ENCODE results near the gene STXBP5L.
"Not testable (repeated sequence)": the region's sequence is repeated elsewhere in the genome, so short reads cannot be mapped to it uniquely, and the experiment has no call there.

The STXBP5L gene

GRCh38 chr3:120908030-120908794 lies at the start of gene STXBP5L:
STXBP5L (plus strand) TSS chr3:120908205; CDS start chr3:120909579, 1,374 bp downstream.
- DNase-seq: peak; percentile 62

- DNase-seq: no peak
Observed at GRCh38 chr3:120858521-120858920, 49.5 kb upstream of the STXBP5L start.

DNA sequence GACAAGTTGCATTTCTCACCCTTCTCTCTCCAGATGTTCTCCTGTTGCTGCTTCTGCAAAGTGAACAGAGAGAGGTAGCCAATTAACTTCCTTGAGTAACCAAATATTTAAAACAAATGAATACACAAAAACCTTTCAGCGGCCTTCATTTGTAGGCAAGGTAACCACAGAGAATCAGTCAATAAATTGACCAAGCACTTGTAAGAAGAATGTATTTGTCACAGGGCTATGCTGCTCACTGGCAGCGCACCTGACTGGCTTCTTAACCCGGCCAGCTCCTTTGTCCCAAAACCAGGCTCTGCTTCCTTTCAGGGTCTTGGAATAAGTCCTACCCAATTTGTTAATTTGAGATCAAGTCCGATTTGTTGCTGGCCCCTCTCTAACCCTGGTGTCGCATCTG lies 43.5 kb upstream of the STXBP5L start:
- DNase-seq: no peak

DNA sequence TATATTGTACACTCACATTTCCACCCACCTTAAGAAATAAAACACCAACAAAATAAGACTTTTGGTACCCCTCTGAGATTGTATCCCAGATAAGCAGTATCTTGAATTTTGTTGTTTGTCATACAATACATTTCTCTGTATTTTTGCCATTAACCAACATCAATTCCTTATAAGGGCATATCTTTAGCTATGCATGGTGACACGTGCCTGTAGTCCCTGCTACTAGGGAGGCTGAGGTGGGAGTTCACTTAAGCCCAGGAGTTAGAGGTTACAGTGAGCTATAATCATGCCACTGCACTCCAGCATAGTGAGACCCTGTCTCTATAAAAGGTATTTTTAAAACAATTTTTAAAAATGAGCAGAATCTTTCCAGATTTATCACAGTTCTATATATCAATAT lies 32.5 kb upstream of the STXBP5L start:
- DNase-seq: no peak

GRCh38 chr3:120875989-120876388 lies 32.0 kb upstream of the STXBP5L start:
- DNase-seq: no peak

DNA sequence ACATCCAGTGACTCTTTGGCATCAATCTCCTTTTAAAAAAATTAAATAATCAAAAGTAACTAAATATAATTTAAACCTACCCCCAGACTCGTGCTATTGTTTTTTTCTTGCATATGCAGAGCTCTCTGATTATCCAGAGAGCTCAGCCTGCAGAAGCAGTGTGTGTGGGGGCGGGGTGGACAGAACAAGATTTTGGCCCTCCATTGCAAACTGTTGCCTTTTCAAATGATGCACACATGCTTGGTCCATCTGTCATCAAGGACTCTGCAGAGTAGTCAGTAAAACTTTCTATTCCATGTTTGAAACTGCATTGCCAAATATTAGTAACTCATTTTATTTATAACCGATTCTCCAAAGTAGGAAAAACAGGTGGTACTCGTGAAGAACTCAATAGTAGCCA lies 28.6 kb upstream of the STXBP5L start:
- no peak for DNase-seq

- no peak for DNase-seq
Observed at GRCh38 chr3:120892921-120893320, 15.1 kb upstream of the STXBP5L start.

DNA sequence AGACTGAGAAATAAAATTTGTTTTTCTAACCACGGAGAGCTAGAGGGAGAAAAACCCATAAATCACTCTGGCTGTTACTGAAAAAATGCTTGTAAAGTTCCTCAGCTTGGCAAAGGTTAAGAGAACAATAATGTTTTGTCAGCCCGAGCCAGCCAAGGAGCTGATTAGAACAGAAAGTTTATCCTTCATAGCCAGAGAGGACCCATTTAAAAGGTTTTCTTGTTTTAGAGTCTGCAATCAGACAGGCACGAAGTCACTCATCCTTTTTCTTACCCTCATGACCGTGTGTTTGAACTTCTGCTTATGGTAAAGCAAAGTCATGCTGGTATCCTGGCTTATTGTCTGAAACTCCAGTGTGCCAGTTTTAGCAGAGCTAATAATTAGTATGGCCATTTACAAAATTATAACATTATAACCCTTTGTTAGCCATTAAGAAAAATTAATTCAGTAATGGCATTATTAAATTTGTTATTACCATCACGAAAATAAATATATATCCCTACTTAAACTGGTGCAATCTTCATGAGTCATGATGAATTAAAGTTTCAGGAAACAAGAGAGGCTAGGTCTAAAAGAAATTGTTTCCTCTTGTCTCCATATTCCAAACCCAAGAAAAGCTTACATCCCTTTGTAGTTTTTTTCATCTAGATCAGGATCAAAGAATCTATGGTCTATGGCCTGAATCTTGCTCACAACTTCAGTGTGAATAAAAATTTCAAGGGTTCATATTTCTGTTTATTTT lies 13.5 kb upstream of the STXBP5L start:
- peak; percentile 3 for DNase-seq

DNA sequence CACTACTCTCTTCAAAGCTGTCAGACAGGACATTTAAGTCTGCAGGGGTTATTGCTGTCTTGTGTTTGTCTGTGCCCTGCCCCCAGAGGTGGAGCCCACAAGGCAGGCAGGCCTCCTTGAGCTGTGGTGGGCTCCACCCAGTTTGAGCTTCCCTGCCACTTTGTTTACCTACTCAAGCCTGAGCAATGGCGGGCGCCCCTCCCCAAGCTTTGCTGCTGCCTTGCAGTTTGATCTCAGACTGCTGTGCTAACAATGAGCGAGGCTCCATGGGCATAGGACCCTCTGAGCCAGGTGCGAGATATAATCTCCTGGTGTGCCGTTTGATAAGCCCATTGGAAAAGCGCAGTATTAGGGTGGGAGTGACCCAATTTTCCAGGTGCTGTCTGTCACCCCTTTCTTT lies 6.3 kb upstream of the STXBP5L start:
- not testable (repeated sequence) for DNase-seq

DNA sequence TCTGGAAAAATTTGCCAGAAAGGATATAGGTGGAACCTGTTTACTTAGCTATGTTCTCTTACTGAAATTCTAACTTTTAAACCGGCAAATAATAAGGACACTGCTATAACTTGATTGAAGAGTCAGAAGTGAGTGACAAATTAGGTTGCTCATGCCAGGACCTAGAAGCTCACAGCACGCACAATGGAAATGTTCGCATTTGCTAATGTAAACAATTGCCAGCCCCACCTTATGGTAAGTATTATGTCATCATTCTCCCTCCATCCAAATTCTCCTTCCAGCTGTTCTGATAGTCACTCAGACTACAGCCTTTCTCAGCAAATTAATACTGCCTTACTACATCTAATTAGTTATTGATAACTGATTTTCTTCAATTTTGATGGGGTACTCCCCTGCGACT lies 4.8 kb upstream of the STXBP5L start:
- DNase-seq: no peak

GRCh38 chr3:120907659-120908029 lies 361 bp upstream of the STXBP5L start:
- no peak for DNase-seq

GRCh38 chr3:120908795-120909601 lies 993 bp downstream of the STXBP5L start:
- no peak for DNase-seq

DNA sequence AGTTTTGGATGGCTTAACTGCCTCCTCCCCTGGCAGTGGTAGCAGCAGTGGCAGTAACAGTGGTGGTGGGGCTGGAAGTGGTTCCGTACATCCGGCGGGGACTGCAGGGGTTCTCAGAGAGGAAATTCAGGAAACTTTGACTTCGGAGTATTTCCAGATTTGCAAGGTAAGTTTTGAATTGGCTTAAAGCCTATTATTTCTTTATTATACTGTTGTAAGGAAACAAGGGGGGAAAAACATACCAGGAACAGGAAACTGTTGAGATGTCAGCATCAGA lies 1.5 kb downstream of the STXBP5L start:
- DNase-seq: no peak

- no peak for DNase-seq
Observed at GRCh38 chr3:120926146-120926545, 18.1 kb downstream of the STXBP5L start.

- no peak for DNase-seq
Observed at GRCh38 chr3:120928991-120929390, 21.0 kb downstream of the STXBP5L start.

DNA sequence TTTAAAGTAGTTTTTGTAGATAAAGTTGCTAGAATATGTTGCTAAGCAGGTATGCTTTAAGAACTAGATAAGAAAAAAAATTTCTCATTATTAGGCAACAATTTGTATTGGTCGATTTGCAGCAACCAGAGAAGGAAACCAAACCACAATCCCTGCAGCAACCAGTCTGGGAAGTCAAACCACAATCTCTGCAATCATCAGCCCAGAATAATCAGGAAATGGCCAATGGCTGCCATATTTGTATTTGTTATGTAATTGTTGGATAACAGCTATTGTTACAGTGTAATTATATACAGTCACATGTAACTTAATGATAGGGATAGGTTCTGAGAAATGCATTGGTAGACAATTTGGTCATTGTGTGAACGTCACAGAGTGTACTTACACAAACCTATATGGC lies 23.6 kb downstream of the STXBP5L start:
- no peak for DNase-seq

DNA sequence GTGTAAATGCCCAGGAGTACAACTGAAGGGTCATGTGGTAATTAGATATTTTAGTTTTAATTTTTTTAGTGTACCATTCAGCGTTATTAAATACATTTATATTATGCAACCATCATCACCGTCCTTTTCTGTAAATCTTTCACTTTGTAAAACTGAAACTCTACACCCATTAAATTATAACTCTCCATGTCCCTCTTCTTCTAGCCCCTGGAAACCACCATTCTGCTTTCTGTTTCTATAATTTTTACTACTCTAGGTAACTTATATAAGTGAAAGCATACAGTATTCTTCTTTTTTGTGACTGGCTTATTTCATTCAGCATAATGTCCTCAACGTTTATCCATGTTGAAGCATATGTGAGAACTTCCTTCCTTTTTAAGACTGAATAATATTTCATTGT lies 48.1 kb downstream of the STXBP5L start:
- no peak for DNase-seq

DNA sequence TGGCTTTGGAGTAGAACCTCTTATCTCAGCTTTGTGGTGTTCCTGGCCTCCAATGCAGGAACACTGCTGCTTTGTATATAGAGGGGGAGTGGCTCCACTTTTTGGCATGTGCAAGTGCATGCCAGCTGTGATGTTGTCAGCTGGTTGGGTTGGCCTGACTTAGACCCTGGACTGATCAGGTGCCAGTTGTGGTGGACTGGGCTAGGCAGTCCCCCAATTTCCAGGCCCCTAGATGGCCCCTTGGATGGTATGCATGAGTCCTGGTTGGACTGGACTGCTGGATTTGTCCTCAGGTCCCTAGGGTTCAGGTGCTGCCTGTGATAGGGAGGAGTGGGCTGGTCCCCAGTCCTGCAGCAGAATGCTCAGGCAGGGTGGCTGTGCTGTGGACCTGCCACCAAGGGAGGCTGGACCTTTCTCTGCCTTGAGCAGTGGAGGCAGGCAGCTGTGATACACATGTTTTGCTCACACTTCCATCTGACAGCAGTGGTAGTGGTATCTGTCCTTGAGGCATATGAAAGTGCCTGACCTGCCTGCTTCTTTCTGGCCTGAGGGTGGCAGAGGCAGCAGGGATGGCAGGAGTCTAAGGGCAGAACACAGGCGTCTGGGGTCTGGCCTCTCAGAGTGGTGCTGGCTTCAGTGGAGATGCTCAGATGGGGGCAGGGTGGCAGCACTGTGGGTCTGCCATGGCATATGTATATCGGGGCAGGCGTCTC lies 74.8 kb downstream of the STXBP5L start:
- no peak for DNase-seq

DNA sequence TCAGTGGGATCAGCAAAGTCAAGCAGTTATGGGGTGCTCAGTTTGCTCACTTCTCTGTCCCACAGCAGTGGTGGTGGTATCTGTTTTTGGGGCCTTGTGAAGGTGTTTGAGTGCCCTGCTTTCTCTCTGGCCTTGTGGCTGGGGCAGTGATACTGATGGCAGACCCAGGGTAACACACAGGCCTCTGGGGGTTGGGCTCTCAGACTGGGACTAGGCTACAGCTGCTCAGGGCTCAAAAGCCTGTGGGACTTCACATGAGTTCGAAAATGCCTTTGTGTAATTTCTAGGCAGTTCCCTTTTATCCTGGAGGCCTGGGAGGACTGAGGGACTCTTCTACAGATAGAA lies 75.3 kb downstream of the STXBP5L start:
- DNase-seq: no peak

GRCh38 chr3:120983841-120984240 lies 75.8 kb downstream of the STXBP5L start:
- no peak for DNase-seq

GRCh38 chr3:120985242-120985641 lies 77.2 kb downstream of the STXBP5L start:
- DNase-seq: no peak

DNA sequence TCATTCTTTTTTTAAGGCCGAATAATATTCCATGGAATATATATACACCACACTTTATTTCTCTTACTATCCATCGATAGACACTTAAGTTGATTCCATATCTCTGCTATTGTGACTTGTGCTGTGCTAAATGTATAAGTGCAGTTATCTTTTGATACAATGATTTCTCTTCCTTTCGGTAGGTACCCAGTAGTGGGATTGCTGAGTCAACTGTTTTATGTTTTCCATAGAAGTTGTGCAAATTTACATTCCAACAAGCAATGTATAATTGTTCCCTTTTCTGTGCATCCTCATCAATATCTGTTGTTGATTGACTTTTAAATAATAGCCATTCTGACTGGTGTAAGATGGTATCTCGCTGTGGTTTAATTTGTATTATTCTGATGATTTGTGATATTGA lies 81.0 kb downstream of the STXBP5L start:
- no peak for DNase-seq

GRCh38 chr3:121018917-121019321 lies 110.9 kb downstream of the STXBP5L start:
- no peak for DNase-seq
